ENCODE results near the gene TRHDE. TPM values are rescaled to one million over a fixed set of nuclear protein-coding genes. Genes with fewer than 3 reads are reported as not detected.

Gene TRHDE
- polyA plus RNA-seq, 1 donor (not counting 4 experiments of a cell fraction or from before 2014, with no cell fraction given) = 0.12 TPM

DNA sequence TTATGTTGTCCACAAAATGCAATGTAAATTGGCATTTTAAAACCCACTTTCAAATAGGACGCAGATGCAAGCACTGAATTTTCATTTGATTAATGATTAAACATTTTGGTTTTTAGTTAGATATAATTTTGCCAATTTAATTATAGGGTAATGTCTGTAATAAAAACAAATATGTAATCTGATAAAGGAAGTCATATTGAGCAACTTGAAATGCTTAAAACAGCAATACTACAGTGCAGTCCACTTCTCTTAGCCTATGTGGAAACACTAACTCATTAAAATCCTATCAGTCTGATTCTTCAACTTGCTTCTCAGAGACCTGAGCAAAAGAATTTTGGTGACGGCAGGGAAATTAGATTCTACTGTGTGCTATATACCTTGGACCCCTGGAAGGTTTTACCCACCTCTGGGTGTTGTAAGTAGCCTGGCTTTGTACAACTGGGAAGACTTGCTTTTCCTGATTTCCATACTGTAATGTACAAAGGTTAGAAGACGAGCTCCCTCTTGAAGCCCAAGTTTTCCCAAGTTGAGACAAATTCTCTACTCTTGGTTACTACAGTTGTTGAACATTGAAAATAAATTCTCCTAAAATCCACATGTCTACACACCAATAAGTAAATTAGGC lies 4.1 kb downstream of the TRHDE start:
- H3K79me2 ChIP-seq (ENCODE audit: control insufficient read depth, insufficient read depth, low read length) = no peaks in the 10 kb centered on the region
- DNase-seq (ENCODE audit: low read depth, low spot score) (no peak), FAIRE-seq (no peak)
- no peak overlapping the region for H3K4me2 ChIP-seq (ENCODE audit: control insufficient read depth, extremely low read depth, insufficient read depth, low read depth, low read length)
- H3K9ac ChIP-seq (ENCODE audit: control insufficient read depth, extremely low read depth, insufficient read depth, low read length) = no peak overlapping the region
- H2AFZ ChIP-seq (ENCODE audit: control insufficient read depth, low read length) = no peak overlapping the region
- H3K27ac ChIP-seq (ENCODE audit: control insufficient read depth, insufficient read depth, low read length) = no peak overlapping the region
- dilution Hi-C loops (cut with MboI; ENCODE audit: extremely low pct_ligation_motif_present, low sequenced_read_pairs) = no loop called here
- no peak for TF ChIP-seq EZH2 (IDR thresholded peaks at IDR 0.05; ENCODE audit: low read length)
- TF ChIP-seq, protein P1, sequence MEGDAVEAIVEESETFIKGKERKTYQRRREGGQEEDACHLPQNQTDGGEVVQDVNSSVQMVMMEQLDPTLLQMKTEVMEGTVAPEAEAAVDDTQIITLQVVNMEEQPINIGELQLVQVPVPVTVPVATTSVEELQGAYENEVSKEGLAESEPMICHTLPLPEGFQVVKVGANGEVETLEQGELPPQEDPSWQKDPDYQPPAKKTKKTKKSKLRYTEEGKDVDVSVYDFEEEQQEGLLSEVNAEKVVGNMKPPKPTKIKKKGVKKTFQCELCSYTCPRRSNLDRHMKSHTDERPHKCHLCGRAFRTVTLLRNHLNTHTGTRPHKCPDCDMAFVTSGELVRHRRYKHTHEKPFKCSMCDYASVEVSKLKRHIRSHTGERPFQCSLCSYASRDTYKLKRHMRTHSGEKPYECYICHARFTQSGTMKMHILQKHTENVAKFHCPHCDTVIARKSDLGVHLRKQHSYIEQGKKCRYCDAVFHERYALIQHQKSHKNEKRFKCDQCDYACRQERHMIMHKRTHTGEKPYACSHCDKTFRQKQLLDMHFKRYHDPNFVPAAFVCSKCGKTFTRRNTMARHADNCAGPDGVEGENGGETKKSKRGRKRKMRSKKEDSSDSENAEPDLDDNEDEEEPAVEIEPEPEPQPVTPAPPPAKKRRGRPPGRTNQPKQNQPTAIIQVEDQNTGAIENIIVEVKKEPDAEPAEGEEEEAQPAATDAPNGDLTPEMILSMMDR (optimal IDR thresholded peaks at IDR 0.05 in 1 of 3, IDR thresholded peaks at IDR 0.05 in 1 of 3, conservative IDR thresholded peaks at IDR 0.05 in 1 of 3; ENCODE audit: extremely low read depth in 1 of 3, insufficient read depth in 2 of 3, low read length in 3 of 3) = no peak
- no peak overlapping the region for H3K4me3 ChIP-seq (ENCODE audit: control insufficient read depth in 2 of 3, extremely low read depth in 1 of 3, insufficient read depth in 2 of 3, low read depth in 1 of 3, low read length in 3 of 3)
- H3K27me3 ChIP-seq (ENCODE audit: control insufficient read depth, extremely low read depth, insufficient read depth, low read length) = peaks cover 36% of the 10 kb centered on the region
- peaks cover 3% of the 10 kb centered on the region for H3K4me1 ChIP-seq (ENCODE audit: control insufficient read depth, extremely low read depth, insufficient read depth, low read length)
- H3K9me3 ChIP-seq (ENCODE audit: control insufficient read depth, low read depth, low read length) = no peaks in the 10 kb centered on the region
- no peaks in the 10 kb centered on the region for H4K20me1 ChIP-seq (ENCODE audit: control insufficient read depth, extremely low read depth, insufficient read depth, low read length)
- H3K9me1 ChIP-seq (ENCODE audit: control insufficient read depth, extremely low read depth, insufficient read depth, low read length) = no peaks in the 10 kb centered on the region
- H3K36me3 ChIP-seq (ENCODE audit: control insufficient read depth in 2 of 2, extremely low read depth in 1 of 2, insufficient read depth in 2 of 2, low read length in 2 of 2) = no peaks in the 10 kb centered on the region

DNA sequence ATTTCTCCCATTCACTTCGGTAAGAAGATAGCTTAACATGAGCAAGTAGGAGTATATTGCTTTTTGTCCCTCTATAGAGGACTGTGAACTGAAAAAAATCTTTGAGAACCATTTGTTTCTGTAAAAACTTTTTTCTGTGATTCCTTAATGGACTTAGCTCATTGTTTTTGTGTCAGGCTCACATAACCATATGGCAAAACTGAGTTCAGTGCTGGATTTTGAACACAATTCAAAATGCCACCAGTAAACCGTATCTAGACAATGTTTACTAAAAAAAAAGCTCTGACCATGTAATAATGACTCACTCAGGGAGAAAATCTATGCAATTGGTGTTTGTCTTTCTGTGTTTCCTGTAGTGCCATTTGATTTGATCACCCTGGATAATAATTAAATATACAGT lies 5.2 kb downstream of the TRHDE start:
- Histone ChIP-seq H3K4me2 (ENCODE audit: control insufficient read depth, extremely low read depth, insufficient read depth, low read depth, low read length) (no peak overlapping the region), H3K9me3 (ENCODE audit: control insufficient read depth, low read depth, low read length) (no peaks in the 10 kb centered on the region), H3K4me1 (ENCODE audit: control insufficient read depth, extremely low read depth, insufficient read depth, low read length) (no peaks in the 10 kb centered on the region), H2AFZ (ENCODE audit: control insufficient read depth, low read length) (no peak overlapping the region), H3K9me1 (ENCODE audit: control insufficient read depth, extremely low read depth, insufficient read depth, low read length) (no peaks in the 10 kb centered on the region), H3K27ac (ENCODE audit: control insufficient read depth, insufficient read depth, low read length) (no peak overlapping the region), H3K9ac (ENCODE audit: control insufficient read depth, extremely low read depth, insufficient read depth, low read length) (no peak overlapping the region), H3K36me3 (ENCODE audit: control insufficient read depth in 2 of 2, extremely low read depth in 1 of 2, insufficient read depth in 2 of 2, low read length in 2 of 2) (no peaks in the 10 kb centered on the region), H3K79me2 (ENCODE audit: control insufficient read depth, insufficient read depth, low read length) (no peaks in the 10 kb centered on the region), H3K4me3 (ENCODE audit: control insufficient read depth in 2 of 3, extremely low read depth in 1 of 3, insufficient read depth in 2 of 3, low read depth in 1 of 3, low read length in 3 of 3) (no peak overlapping the region), H3K27me3 (ENCODE audit: control insufficient read depth, extremely low read depth, insufficient read depth, low read length) (peaks cover 25% of the 10 kb centered on the region), H4K20me1 (ENCODE audit: control insufficient read depth, extremely low read depth, insufficient read depth, low read length) (no peaks in the 10 kb centered on the region)
- dilution Hi-C loops (cut with MboI; ENCODE audit: extremely low pct_ligation_motif_present, low sequenced_read_pairs) = no loop called here
- TF ChIP-seq EZH2 (IDR thresholded peaks at IDR 0.05; ENCODE audit: low read length) = no peak
- TF ChIP-seq, protein P1 (optimal IDR thresholded peaks at IDR 0.05 in 1 of 3, IDR thresholded peaks at IDR 0.05 in 1 of 3, conservative IDR thresholded peaks at IDR 0.05 in 1 of 3; ENCODE audit: extremely low read depth in 1 of 3, insufficient read depth in 2 of 3, low read length in 3 of 3) = no peak
- no peak for FAIRE-seq
- no peak for DNase-seq (ENCODE audit: low read depth, low spot score)
